GM23338 (cell line): ENCODE measurements around the gene CMIP. TPM values are rescaled to one million over a fixed set of nuclear protein-coding genes. Genes with fewer than 3 reads are reported as not detected.

Source experiments
- ATAC-seq: fragments of 200-7000 bp; cut with Tn5 transposase; 3 replicates; pipeline ENCODE4 v1.9.1; 2020
- DNase-seq: peaks from one replicate; pipeline ENCODE4 v3.0.0-alpha.2; 2015; ENCODE audit warnings: low spot score
- H2AFZ ChIP-seq: fragments of 200-600 bp; sonication (generic); 2 replicates; pipeline ENCODE4 v1.8.0; 2016; ENCODE audit warnings: antibody characterized with exemption, mild to moderate bottlenecking, moderate library complexity
- H3F3A ChIP-seq: fragments of 200-600 bp; sonication (generic); replicated peaks from 2 replicates; pipeline ENCODE4 v1.8.0; 2017; ENCODE audit warnings: antibody characterized with exemption, mixed run types, low read depth
- H3K27ac ChIP-seq: fragments of 200-600 bp; sonication (generic); 2 replicates; pipeline ENCODE4 v1.6.1; 2016; ENCODE audit warnings: low read depth
- H3K27me3 ChIP-seq: fragments of 200-600 bp; sonication (generic); 2 replicates; pipeline ENCODE4 v1.8.0; 2016; ENCODE audit warnings: mild to moderate bottlenecking, mixed run types, moderate library complexity; ENCODE audit not compliant: insufficient read depth
- H3K36me3 ChIP-seq: fragments of 200-600 bp; sonication (generic); 2 replicates; pipeline ENCODE4 v1.8.0; 2016; ENCODE audit warnings: mild to moderate bottlenecking; ENCODE audit not compliant: insufficient read depth
- H3K4me1 ChIP-seq: fragments of 200-600 bp; sonication (generic); 2 replicates; pipeline ENCODE4 v1.8.0; 2016; ENCODE audit warnings: mild to moderate bottlenecking, moderate library complexity; ENCODE audit not compliant: insufficient read depth
- H3K4me2 ChIP-seq: fragments of 200-600 bp; sonication (generic); 2 replicates; pipeline ENCODE4 v1.7.1; 2017; ENCODE audit warnings: mixed run types
- H3K4me3 ChIP-seq: fragments of 200-600 bp; sonication (generic); 2 replicates; pipeline ENCODE4 v1.6.1; 2016; ENCODE audit warnings: mixed run types
- H3K79me2 ChIP-seq: fragments of 200-600 bp; sonication (generic); replicated peaks from 2 replicates; pipeline ENCODE4 v1.8.0; 2017; ENCODE audit warnings: mild to moderate bottlenecking; ENCODE audit not compliant: insufficient read depth
- H3K9me2 ChIP-seq: fragments of 200-600 bp; sonication (generic); 2 replicates; pipeline ENCODE4 v1.8.0; 2017; ENCODE audit not compliant: insufficient read depth
- H4K20me1 ChIP-seq: fragments of 200-600 bp; sonication (generic); replicated peaks from 2 replicates; pipeline ENCODE4 v1.8.0; 2017; ENCODE audit warnings: mild to moderate bottlenecking; ENCODE audit not compliant: insufficient read depth
- H3K27ac Mint-ChIP-seq: 2 replicates; pipeline ENCODE4 v1.8.0; 2020; ENCODE audit warnings: inconsistent platforms, mild to moderate bottlenecking, moderate library complexity, mixed read lengths
- H3K27me3 Mint-ChIP-seq: 3 replicates; pipeline ENCODE4 v1.8.0; 2022; ENCODE audit warnings: low read depth, mild to moderate bottlenecking, moderate library complexity, mixed read lengths, inconsistent platforms; ENCODE audit not compliant: insufficient read depth, poor library complexity
- H3K36me3 Mint-ChIP-seq: 3 replicates; pipeline ENCODE4 v1.8.0; 2021; ENCODE audit warnings: low read depth, mild to moderate bottlenecking, inconsistent platforms, moderate library complexity, mixed read lengths
- H3K4me1 Mint-ChIP-seq: 3 replicates; pipeline ENCODE4 v1.8.0; 2020; ENCODE audit warnings: mild to moderate bottlenecking, inconsistent platforms, mixed read lengths
- H3K4me3 Mint-ChIP-seq: 3 replicates; pipeline ENCODE4 v1.8.0; 2021; ENCODE audit warnings: moderate library complexity, mild to moderate bottlenecking, inconsistent platforms, mixed read lengths
- H3K9me3 Mint-ChIP-seq: 3 replicates; pipeline ENCODE4 v1.8.0; 2020; ENCODE audit warnings: moderate library complexity, mild to moderate bottlenecking, inconsistent platforms, mixed read lengths
- CREB1 ChIP-seq: fragments of 250-450 bp; sonication (Bioruptor Pico); IDR thresholded peaks from 2 replicates; pipeline ENCODE4 v1.5.0; 2020; ENCODE audit warnings: low read depth, mild to moderate bottlenecking, moderate library complexity
- EZH2 ChIP-seq: fragments of 200-600 bp; sonication (generic); IDR thresholded peaks from one replicate; pipeline ENCODE4 v1.8.0; 2017; ENCODE audit warnings: antibody characterized with exemption, mild to moderate bottlenecking, low read depth; ENCODE audit not compliant: unreplicated experiment
- JUNB ChIP-seq: IDR thresholded peaks from one replicate; pipeline ENCODE4 v1.6.1; 2016; ENCODE audit warnings: antibody characterized with exemption; ENCODE audit not compliant: unreplicated experiment
- ZNF114 ChIP-seq: fragments of 250-450 bp; sonication (Bioruptor Pico); IDR thresholded peaks from 2 replicates; pipeline ENCODE4 v1.5.0; 2020; ENCODE audit warnings: mild to moderate bottlenecking, moderate library complexity
- polyA plus RNA-seq: library from polyadenylated mRNA; unstranded; fragments of >200 nt; fragmentation: Nextera tagmentation; extraction: Ambion mirVana; gene quantifications from 2 replicates; pipeline ENCODE4 v1.2.1, GENCODE V29; 2016
- total RNA-seq: library from RNA; depleted of rRNA; stranded (reverse); fragments of >200 nt; shearing (Covaris generic); gene quantifications from 2 replicates; pipeline ENCODE4 v1.2.3, GENCODE V29; 2014
- TF ChIP-seq, protein P1 (sequence below): fragments of 250-450 bp; sonication (Bioruptor Pico); IDR thresholded peaks from 2 replicates; pipeline ENCODE4 v1.5.0; 2020; ENCODE audit warnings: mild to moderate bottlenecking, moderate library complexity
- TF ChIP-seq, protein P2 (sequence below): IDR thresholded peaks from 2 replicates; pipeline ENCODE4 v1.6.1; 2016; ENCODE audit warnings: antibody characterized with exemption

CMIP gene
- total and polyA plus RNA-seq, 2 experiments from 2014 or later, result 9.5 to 62.3 TPM

DNA sequence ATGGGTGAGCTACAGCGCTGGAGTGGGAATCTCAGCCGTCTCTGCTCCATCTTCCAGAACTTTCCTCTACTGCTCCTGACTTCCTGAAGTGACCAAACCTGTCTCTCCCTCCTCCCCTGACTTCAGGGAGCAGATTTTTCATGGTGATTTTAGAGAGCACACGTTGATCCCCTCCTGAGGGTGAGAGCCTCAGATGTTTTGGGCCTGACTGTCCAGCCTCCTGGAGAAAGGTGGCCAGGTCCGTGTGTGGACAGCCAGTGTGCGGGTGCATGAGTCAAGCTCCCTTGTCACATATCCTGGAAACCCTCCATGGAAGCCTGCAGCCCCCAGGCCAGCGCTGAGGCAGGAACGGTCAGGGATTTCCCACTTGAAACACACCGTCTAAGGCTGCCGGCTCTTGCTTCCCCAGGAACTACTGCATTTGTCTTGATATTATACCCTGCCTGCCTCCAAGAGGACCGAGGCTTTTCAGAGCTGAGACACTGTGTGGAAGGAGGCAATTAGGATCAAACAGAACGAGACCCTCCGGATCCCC, 143.1 kb downstream of the CMIP start:
- Mint-ChIP-seq H3K36me3 (peaks cover 7% of the 10 kb centered on the region; the same call in 2 of the 3 replicates), H3K27ac (0 out of 2 replicates have a peak overlapping the region, but pooled peaks have one; percentile 25), H3K4me1 (peaks cover 26% of the 10 kb centered on the region), H3K9me3 (no peaks in the 10 kb centered on the region), H3K27me3 (peaks cover 10% of the 10 kb centered on the region), H3K4me3 (no peak overlapping the region)
- Histone ChIP-seq H4K20me1 (peaks cover 10% of the 10 kb centered on the region), H3K9me2 (no peaks in the 10 kb centered on the region), H3K27me3 (no peaks in the 10 kb centered on the region), H3K79me2 (peaks cover 66% of the 10 kb centered on the region), H3F3A (0 out of 2 replicates have a peak, but pooled peaks cover 2% of the 10 kb centered on the region), H3K4me1 (peaks cover 3% of the 10 kb centered on the region; the same call in 1 of the 2 replicates), H3K36me3 (no peaks in the 10 kb centered on the region), H3K4me3 (no peak overlapping the region), H2AFZ (no peak overlapping the region), H3K27ac (no peak overlapping the region), H3K4me2 (no peak overlapping the region)
- ATAC-seq (no peak), DNase-seq (no peak)
- TF ChIP-seq EZH2 (no peak), ZNF114 (CRISPR knock-in tag) (no peak), CREB1 (no peak), JUNB (no peak)
- TF ChIP-seq, protein P1, sequence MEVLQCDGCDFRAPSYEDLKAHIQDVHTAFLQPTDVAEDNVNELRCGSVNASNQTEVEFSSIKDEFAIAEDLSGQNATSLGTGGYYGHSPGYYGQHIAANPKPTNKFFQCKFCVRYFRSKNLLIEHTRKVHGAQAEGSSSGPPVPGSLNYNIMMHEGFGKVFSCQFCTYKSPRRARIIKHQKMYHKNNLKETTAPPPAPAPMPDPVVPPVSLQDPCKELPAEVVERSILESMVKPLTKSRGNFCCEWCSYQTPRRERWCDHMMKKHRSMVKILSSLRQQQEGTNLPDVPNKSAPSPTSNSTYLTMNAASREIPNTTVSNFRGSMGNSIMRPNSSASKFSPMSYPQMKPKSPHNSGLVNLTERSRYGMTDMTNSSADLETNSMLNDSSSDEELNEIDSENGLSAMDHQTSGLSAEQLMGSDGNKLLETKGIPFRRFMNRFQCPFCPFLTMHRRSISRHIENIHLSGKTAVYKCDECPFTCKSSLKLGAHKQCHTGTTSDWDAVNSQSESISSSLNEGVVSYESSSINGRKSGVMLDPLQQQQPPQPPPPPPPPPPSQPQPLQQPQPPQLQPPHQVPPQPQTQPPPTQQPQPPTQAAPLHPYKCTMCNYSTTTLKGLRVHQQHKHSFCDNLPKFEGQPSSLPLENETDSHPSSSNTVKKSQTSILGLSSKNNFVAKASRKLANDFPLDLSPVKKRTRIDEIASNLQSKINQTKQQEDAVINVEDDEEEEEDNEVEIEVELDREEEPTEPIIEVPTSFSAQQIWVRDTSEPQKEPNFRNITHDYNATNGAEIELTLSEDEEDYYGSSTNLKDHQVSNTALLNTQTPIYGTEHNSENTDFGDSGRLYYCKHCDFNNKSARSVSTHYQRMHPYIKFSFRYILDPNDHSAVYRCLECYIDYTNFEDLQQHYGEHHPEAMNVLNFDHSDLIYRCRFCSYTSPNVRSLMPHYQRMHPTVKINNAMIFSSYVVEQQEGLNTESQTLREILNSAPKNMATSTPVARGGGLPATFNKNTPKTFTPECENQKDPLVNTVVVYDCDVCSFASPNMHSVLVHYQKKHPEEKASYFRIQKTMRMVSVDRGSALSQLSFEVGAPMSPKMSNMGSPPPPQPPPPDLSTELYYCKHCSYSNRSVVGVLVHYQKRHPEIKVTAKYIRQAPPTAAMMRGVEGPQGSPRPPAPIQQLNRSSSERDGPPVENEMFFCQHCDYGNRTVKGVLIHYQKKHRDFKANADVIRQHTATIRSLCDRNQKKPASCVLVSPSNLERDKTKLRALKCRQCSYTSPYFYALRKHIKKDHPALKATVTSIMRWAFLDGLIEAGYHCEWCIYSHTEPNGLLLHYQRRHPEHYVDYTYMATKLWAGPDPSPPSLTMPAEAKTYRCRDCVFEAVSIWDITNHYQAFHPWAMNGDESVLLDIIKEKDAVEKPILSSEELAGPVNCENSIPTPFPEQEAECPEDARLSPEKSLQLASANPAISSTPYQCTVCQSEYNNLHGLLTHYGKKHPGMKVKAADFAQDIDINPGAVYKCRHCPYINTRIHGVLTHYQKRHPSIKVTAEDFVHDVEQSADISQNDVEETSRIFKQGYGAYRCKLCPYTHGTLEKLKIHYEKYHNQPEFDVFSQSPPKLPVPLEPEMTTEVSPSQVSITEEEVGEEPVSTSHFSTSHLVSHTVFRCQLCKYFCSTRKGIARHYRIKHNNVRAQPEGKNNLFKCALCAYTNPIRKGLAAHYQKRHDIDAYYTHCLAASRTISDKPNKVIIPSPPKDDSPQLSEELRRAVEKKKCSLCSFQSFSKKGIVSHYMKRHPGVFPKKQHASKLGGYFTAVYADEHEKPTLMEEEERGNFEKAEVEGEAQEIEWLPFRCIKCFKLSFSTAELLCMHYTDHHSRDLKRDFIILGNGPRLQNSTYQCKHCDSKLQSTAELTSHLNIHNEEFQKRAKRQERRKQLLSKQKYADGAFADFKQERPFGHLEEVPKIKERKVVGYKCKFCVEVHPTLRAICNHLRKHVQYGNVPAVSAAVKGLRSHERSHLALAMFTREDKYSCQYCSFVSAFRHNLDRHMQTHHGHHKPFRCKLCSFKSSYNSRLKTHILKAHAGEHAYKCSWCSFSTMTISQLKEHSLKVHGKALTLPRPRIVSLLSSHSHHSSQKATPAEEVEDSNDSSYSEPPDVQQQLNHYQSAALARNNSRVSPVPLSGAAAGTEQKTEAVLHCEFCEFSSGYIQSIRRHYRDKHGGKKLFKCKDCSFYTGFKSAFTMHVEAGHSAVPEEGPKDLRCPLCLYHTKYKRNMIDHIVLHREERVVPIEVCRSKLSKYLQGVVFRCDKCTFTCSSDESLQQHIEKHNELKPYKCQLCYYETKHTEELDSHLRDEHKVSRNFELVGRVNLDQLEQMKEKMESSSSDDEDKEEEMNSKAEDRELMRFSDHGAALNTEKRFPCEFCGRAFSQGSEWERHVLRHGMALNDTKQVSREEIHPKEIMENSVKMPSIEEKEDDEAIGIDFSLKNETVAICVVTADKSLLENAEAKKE (CRISPR knock-in tag), result no peak
- TF ChIP-seq, protein P2, sequence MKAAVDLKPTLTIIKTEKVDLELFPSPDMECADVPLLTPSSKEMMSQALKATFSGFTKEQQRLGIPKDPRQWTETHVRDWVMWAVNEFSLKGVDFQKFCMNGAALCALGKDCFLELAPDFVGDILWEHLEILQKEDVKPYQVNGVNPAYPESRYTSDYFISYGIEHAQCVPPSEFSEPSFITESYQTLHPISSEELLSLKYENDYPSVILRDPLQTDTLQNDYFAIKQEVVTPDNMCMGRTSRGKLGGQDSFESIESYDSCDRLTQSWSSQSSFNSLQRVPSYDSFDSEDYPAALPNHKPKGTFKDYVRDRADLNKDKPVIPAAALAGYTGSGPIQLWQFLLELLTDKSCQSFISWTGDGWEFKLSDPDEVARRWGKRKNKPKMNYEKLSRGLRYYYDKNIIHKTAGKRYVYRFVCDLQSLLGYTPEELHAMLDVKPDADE, result no peak
